NCI-H1436 treated with DMSO at 0.1 percent for 48 hours (cell line): ENCODE results near the gene ANKRD42.
"Not testable (repeated sequence)": the region's sequence is repeated elsewhere in the genome, so short reads cannot be mapped to it uniquely, and the experiment has no call there.

Source experiments
- DNase-seq: peaks from one replicate; lab custom pipeline; 2025; lab: John Stamatoyannopoulos, UW

Gene ANKRD42

DNA sequence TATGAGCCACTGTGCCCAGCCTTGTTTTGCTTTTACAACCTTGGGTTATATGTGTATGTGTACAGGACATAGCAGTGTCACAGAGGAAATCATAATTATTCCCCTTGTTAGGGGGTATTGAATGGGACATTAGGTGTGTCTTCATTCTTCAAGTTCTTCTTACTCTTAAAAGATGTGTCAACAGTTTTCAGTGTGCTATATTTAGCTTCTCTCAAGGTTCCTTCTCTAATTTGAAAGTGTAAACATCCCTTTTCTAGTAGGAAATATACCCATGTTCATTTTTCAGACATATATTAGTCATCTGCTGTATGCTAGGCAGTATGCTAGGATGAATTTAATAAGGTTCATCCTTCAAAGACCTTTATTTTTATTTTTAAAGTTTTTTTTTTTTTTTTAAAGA is 19.5 kb upstream of the ANKRD42 start:
- DNase-seq: no peak

DNA sequence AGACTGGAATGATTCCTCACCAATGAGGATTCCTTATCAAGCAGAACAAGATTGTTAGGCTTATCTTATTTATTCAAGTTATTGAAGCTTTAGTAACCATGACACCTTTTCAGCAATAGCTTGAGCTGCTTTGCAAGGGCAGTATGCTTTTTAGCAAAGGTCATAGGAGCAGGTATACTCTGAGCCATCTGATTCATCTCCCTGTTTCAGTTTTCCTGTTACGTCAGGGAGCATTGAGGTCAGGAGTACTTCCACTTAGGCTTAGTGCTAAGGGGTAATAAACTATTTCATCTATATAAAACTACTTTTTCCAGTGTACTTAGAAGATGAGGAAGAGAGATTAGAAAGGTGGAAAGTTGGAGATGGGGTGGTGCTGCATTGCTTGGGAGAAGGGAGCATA is 17.7 kb upstream of the ANKRD42 start:
- DNase-seq: no peak

DNA sequence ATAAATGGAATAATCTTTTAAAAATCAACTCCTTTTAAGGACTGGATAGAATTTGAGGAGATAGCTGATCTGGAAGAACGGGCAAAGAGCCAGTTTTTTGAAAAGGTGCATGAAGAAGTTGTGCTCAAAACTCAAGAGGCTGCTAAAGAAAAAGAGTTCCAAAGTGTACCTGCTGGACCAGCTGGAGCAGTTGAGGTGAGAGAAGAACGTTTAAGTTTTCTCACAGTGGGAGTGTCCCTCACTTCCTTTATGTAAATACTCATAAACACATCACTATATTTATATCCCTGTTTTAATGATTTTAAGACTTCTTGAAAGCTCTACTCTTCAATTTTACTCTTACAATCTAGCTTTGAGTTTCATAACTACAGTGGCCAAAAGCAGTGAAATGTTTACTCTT is 11.7 kb upstream of the ANKRD42 start:
- DNase-seq: no peak

DNA sequence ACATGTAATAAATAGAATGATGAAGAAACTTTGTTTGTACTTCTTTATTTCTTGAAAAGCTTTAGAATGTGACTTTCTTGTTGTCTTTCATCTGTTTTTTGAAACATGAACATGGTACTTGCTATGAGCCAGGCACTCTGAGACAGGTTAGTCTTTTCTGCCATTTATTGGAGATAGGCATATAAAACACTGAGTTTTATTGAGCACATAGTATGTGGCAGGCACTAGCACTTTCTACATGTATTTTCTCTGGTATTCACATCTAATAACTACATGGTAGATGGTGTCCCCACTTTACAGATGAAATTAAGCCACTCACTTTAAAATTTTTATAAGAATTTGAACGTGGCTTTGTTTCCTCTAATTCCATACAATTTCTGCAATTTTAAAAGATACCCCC is 7.7 kb upstream of the ANKRD42 start:
- DNase-seq: no peak

DNA sequence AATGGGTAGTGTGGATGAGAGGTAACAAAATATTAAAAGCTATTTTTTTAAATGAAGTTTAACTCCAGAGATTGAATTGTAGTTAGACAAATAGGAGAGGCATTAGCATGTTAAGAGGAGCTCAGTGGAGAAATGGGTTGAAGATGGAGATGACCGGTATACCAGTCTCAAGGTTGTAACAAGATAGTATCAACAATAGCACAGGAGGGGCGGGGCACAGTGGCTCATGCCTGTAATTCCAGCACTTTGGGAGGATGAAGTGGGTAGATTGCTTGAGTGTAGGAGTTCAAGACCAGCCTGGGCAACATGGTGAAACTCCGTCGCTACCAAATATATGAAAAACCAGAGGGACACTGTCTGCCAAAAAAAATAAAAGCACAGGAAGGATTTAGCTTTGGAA is 6.0 kb upstream of the ANKRD42 start:
- DNase-seq: no peak

DNA sequence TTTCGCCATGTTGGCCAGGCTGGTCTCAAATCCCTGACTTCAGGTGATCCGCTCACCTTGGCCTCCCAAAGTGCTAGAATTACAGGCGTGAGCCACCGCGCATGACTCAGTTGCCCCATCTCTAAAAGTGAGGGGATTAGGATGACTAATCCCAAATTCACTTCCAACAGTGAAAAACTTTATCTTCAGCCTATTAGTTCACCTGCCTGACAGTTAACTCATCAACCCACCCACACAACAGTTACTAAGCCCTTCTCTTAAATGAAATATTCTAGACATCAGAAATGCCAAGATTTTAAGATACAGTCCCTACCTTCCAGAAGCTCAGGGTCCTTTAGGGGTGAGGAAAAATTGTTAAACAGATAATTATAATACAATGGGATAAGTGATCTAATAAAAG is 2.0 kb upstream of the ANKRD42 start:
- DNase-seq: no peak

DNA sequence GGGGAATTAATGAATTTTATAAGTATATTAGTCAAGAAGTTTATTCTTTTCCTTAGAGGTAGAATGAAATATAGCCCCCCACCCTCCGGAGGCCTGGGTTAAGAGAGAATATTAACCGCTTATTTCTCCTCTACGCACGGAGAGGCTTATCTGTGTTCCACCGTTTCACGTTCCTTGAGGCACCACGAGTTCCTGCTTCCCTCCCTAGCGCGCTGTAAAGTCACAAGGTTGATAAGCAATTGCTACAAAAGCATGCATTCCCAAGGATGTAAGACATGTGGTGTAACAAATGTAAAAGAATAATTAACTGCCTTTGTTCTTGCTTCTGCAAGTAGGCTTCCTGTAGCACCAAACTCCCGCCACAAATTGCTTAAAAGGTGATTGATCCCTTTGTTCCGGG is 1.5 kb upstream of the ANKRD42 start:
- no peak for DNase-seq

DNA sequence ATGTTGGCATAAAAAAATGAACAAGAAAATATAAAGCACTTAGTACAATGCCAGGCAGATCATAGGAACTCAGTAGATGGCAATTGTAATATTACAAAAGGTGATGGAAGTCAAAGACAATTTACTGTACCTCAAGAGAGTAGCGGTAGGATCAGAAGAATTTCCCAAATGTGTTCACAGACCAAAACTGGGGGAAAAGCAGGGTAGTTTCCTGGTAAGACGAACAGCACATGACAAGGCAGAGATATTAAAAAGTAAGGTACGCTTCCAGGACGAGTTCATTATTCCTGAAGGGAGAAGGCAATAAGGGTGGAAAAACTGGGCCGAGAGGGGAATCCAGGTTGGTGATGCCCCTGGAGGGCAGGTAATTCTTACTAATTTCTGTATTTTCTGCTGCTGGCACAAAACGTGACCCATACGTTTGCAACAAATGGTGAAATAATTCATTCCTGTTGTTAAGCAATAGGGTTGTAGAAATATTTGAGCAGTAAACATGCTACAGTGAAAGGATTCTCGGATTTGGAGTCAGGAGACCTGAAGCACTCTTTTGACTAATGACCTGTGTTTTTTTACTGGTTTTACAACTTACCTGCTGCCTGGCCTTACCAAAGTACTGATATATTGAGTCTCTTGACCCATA is 786 bp upstream of the ANKRD42 start:
- DNase-seq: no peak

DNA sequence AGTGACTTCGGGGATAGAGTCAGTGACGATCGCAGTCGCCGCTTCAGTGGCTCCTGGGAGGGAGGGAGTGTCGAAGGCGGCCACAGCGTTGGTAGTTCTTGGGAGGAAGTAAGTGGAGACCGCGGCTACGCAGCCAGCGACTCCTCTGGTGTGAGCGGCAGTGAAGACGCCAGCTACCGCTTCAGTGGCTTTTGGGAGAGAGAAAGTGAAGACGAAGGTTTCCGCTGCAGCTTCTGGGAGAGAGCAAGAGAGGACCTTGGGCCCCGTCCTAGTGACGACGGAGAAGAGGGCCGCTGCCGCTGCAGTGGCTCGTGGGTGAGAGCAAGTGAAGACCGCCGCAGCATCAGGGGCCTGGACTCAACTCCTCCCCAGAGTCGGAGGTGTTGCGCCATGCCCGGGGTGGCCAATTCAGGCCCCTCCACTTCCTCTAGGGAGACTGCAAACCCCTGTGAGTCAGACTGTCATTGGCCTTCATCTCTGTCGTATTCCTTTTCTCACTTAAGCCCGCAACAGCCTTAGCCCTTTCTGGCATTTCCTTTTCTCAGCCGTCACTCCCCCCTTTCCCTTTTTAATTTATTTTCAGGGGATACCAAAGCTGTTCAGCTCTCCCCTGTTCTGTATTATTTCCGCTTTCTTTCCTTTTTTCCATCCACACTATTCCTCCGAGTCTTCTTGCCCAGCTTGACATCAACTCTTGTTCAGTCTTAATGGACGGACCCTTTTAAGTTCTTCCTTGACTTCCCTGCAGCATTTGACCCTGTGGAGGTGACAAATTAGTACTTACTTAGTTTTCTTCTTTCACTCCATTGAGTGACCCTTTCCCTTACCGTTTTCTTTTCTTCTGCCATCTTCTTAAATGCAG is 1.0 kb downstream of the ANKRD42 start:
- no peak for DNase-seq

DNA sequence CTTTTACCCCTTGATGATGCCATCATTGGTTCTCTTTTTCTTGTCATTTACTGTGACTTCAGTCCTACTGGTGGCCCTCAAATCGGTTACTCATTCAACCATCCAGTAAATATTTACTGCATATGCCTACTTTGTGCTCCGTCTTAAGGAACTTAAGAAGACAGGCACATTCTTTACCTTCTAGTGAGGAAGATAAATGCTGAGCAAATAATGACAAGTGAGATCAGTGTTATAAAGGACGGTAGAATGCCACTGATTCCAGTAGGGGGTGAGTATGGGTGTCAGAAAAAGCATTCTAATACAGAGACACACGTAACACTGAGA is 1.6 kb downstream of the ANKRD42 start:
- no peak for DNase-seq

DNA sequence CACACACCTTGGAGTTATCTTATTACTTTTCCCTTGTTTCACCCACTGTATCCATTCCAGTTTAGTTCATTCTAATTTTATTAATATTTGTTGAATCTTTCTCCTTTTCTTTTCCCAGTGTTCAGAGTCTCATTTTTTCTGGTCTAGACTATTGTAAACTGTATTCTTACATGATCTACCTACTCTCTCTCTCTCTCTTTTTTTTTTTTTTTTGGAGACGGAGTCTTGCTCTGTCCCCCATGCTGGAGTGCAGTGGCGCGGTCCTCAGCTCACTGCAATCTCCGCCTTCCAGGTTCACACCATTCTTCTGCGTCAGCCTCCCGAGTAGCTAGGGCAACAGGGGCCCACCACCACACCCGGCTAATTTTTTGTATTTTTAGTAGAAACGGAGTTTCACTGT is 2.1 kb downstream of the ANKRD42 start:
- DNase-seq: no peak

DNA sequence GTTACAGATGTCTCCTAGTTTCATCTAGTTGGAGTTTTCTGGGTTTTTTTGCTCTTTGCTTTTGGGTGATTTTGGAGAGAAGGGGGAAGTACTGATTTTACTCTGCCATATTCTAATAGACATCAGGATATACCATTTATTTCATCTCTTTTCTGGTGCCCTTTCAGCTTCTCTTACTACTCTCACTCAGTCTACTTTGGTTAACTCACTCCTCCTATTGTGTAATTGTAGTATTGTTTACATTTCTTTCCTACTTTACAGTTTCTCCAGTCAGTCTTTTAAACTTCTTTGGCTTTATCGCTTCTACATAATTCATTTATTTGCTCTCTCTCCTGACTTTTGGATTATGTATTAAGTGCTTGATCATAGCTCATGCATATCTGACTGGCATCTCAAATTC is 6.5 kb downstream of the ANKRD42 start:
- no peak for DNase-seq

DNA sequence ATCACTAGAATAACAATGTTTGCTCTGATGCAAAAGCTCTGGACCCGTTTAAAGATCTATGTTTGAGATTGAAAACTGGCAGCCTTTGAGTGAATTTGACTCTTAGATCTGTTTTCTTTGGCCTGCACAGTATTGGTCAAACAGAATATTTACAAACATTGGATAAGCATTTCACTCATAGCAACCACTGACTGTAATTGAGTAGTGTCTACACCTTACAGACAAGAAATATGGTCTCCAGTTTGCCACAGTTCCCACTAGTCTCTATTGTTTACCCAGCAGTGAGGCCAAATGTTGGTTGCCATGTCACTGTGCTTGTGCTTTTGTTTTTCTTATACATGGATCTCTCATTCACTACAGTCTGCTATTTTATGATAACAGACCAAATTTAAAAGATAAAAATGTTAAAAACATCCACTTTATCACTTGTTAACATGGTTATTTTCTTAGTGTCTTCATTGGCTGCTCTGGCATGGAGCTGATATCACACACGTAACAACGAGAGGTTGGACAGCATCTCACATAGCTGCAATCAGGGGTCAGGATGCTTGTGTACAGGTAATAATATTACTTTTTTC is 12.2 kb downstream of the ANKRD42 start:
- no peak for DNase-seq

DNA sequence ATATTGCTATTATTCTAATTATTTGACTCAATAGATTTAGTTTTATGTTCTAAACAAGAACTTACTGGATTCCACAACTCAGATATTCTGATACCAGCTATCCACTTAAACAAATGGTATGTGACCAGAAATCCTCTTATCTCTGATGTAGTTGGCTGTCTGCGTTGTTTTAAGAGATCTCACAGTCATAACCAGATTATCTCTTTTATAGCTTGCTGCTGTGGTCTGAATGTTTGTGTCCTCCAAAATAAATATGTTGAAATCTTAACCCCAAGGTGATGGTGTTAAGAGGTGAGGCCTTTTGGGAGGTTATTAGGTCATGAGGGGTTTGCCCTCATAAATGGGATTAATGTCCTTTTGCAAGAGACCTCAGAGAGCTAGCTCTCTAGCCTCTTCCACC is 12.7 kb downstream of the ANKRD42 start:
- no peak for DNase-seq

DNA sequence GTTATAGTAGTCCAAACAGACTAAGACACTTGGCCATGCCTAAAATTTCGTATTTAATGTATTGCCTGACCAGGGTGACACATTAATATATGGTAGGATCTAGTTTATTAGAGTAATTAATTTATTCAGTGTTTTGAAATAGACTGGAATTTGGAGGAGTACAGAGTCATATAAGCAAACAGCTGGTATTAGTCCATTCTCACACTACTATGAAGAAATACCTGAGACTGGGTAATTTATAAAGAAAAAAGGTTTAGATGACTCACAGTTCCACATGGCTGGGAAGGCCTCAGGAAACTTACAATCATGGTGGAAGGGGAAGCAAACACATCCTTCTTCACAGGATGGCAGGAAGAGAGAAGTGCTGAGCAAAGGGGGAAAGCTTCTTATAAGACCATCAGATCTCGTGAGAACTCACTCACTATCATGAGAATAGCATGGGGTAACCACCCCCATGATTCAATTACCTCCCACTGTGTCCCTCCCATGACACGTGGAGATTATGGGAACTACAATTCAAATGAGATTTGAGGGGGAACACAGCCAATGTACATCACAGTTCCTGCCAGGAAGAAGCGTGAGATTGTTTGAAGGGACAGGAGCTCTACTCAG is 13.4 kb downstream of the ANKRD42 start:
- not testable (repeated sequence) for DNase-seq

DNA sequence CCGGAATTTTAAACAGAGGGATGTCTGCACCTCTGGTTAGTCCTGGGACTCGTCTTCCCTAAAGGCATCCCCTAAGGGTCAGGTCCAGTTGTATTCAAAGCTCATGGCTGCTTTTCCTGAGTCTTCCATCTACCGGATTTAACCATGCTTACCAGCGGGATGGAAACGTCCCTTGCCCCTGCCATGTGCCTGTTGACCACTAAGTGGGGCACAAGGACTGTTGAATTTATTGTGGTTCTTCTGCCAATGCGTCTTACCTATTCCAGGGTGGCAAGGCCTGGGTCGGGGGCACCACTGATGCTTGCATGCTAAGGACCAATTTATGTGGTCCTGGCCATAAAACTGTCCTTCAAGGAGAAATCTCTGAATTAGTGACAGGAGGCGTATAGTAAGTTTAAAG is 25.6 kb downstream of the ANKRD42 start:
- DNase-seq: no peak

DNA sequence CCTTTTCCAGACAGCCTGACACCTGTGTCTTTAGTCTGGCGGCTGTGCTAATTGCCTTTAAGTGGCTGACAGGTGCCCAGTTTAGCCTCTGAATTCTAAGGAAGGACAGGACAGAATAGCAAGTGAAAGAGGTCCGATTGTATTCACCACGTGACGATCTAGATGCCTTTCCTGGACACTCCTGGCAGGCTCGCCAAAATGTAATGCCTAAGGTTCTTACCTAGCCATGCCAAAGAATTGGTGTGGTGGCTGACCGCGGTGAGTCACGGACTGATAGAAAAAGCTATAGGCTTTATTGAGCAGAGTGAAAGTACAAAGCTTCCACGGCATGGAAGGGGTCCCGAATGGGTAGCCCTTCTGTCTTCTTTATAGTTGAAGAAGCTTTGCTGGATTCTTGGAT is 26.7 kb downstream of the ANKRD42 start:
- no peak for DNase-seq

DNA sequence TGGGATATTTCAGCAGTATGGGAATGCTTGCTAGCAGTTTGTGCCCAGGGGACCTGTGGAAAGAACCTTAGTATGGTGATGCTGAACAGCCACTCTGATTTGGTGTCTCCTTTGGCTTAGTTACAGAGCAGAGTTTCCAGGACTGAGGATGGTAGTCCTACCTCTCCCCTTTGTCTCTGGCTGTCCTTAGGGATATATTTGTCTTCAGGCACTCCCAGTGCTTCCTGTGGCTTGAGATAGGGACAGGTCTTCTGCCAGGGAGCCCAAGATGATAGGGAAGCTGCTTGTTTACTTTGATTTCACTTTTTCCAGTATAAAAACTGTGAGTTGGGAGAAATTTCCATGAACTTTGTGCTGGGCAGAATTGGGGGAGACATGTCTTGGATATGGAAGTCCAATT is 28.2 kb downstream of the ANKRD42 start:
- no peak for DNase-seq

DNA sequence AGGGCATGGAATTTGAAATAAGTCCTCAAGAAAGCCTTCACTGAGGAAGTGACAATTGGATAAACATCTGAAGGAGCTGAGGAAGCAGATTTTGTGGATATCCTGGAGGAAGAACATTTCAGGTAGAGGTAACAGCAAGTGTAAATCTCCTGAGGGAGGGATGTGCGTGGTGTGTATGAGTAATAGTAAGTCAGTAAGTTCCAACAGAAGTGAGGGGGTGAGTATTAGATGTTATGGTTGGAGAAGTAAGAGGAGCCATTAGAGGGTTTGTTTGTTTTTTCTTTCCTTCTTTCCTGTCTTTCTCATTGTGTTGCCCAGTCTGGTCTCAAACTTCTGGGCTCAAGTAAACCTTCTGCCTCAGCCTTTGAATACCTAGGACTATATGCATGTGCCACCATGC is 29.0 kb downstream of the ANKRD42 start:
- no peak for DNase-seq

DNA sequence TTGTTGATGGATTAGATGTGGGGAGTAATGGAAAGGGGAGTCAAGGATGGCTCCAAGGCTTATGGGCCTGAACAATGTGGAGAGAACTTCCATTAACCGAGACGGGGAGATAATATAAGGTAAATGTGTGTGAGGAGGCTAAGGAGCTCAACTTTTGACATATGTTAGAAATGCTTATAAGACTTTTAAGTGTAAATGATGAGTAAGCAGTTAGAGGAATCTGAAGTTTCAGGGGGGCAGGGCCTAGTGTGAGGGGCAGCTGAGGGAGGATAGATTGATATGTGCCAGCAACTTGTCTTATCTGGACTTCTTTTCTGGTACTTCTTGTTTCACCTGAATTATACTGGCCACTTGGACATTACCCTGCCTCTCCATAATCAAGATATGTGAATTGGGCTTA is 29.9 kb downstream of the ANKRD42 start:
- DNase-seq: no peak

DNA sequence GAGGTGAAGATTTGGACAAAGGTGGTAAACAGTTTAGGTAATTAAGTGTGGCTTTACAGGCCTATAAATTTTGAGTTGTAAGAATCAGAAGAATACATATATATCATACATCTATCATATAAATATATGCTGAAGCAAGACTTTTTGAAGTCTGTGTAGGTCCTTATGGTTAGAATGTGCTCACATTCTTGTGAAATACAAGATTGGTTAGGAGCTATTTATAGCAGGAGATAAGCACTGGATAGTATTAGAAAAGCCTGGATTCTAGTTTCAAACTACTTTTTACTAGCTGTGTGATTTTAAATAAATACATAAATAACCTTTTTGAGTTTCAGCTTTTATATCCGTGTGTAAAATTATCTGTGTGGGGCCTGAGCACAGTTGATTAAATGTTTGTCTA is 42.3 kb downstream of the ANKRD42 start:
- no peak for DNase-seq

DNA sequence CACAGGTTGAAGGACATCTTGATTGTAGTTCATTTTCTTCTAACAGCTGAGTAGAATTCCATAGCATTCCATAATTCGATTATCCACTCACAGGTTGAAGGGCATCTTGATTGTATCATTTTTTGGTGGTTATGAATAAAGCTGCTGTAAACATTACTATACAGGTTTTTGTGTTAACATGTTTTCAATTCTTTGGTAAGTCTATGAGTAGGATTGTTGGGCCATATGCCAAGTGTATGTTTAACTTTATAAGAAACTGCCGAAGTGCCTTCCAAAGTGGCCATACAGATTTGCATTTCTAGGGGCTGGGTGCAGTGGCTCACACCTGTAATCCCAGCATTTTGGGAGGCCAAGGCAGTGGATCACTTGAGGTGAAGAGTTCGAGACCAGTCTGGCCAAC is 44.6 kb downstream of the ANKRD42 start:
- no peak for DNase-seq

DNA sequence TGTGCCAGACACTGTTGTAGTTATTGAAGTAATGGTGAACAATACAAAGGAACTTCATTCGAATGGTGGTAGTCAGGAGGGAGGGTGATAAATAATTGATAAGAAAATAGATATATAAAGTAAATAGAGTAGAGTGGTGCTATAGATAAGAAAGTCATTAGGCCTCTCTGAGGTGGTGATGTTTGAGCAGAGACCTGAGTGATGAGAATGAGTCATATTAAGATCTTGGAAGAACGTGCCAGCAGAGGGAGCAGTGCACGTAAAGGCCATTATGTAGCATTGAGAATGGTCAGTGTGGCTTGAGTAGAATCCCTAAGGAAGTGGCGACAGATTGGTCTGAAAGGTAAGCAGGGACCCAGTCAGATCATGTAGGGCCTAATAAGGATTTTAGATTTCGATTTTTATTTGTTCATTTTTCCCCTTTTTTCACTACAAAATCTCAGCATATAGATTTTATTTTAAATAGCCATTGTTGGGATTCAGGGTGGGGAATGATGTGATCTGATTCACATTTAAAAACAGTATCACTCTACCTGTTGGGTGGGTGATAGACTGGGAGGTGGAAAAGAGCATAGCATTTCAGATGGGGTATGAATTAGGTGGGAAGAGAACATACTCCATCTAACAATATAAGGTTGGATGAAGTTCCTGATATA is 47.9 kb downstream of the ANKRD42 start:
- no peak for DNase-seq
